NCI-H526 (cell line): ENCODE measurements around the gene TP53I13.
"Not testable (repeated sequence)": the region's sequence is repeated elsewhere in the genome, so short reads cannot be mapped to it uniquely, and the experiment has no call there.

ENCODE experiments used
- DNase-seq, 2 experiments: peaks; one replicate each; lab custom pipeline; 2025; lab: John Stamatoyannopoulos, UW

The TP53I13 gene, protein sequence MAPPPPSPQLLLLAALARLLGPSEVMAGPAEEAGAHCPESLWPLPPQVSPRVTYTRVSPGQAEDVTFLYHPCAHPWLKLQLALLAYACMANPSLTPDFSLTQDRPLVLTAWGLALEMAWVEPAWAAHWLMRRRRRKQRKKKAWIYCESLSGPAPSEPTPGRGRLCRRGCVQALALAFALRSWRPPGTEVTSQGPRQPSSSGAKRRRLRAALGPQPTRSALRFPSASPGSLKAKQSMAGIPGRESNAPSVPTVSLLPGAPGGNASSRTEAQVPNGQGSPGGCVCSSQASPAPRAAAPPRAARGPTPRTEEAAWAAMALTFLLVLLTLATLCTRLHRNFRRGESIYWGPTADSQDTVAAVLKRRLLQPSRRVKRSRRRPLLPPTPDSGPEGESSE

DNA sequence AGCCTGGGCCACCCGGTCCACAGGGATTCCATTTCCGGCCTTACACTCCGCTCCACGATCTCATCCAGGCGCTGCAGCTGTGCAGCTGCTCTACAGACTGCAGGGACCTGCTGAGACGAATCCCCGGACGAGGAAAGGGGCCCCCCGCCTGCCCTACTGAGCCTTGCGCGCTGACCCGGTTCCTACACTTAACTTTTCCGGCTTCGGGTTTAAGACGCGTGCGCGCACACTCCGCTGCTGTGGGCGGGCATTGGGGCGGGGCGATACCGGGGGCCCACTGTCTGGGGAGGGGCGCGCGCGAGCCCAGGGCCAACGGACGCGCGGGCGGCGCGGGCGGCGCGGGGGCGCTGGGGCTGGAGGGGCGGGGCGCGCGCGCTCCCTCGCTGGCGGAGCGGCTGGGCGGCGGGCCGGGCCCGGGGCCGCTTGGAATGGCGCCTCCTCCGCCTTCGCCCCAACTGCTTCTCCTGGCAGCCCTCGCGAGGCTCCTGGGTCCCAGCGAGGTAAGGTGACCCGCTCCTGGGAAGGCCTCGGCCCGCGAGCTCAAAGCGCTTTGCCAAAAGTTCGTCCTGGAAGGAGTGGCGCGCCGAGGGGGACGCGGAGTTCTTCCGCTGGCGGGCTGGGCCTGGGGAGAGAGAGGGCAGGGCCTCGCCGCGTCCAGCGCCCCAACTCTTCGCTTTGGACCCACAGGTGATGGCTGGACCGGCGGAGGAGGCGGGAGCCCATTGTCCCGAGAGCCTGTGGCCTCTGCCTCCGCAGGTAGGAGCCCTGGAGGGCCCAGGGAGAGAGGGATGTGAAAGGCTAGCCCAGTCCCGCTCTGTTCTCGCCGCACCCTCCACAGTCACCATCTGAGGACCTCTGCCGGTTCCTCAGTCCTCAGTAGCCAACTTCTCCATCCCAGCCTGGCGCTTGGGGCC, at the start of gene TP53I13:
TSS of gene TP53I13 (plus strand) at position 371 of the 914 bp plus-strand sequence. CDS start at position 429, 58 bp downstream.
- DNase-seq: peak; percentile 89 to 99

DNA sequence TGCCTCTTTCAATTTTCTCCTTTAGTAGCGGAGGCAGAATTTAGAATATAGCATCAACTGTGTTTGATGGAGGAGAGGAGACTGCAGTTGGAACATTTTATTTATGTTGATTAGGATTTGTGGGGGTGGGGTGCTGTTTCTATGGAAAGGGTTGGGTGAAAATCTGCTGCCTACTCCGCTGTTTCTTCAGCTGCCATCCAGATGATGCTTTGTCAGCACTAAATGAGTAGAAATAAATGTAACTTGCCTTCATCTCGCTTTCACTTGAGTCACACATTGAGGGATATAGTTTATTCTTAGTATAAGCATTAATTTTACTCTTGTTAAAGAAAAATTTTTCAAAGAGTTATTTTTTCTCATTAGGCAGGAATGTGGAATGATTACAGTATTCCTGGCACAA, 43.8 kb upstream of the TP53I13 start:
- no peak for DNase-seq

DNA sequence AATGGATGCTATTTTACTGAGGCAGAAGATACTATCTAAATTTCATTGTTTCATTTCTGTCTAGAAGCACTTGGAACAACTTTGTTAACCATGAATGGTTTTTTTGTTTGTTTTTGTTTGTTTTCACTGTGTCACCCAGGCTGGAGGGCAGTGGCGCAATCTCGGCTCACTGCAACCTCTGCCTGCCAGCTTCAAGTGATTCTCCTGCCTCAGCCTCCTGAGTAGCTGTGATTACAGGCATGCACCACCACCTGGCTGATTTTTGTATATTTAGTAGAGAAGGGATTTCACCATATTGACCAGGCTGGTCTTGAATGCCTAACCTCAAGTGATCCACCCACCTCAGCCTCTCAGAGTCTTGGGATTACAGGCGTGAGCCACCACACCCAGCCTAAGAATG, 42.2 kb upstream of the TP53I13 start:
- DNase-seq: no peak

DNA sequence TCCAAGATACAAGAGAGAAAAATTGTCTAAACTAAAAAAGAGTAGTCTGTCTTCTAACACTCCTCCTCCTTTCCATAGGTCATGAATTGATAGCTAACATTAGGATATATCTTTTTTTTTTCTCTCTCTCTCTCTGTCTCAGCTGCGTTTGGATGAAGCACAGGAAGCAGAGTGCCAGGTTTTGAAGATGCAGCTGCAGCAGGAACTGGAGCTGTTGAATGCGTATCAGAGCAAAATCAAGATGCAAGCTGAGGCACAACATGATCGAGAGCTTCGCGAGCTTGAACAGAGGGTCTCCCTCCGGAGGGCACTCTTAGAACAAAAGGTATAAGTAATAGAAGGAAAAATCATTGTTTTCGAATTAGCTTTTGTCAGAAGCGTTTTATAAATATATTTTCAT, 34.5 kb upstream of the TP53I13 start:
- DNase-seq: no peak

DNA sequence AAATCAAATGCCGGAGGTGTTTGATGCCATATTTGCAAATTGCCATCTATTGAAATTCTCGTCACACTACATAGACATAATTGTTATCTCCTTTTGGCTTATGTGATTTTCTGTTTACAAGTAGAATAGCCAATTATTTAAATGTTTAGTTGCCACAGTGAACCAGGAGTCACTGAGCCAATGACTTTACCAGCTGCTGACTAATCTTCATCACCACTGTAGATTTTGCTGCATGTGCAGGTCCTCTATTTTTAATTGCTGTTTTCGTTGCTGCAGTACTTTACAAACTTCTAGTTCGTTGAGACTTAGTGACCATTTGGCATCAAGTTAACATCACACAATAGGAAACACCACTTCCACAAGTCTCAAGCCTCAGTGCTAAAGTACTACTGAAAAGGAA, 24.4 kb upstream of the TP53I13 start:
- DNase-seq: no peak

DNA sequence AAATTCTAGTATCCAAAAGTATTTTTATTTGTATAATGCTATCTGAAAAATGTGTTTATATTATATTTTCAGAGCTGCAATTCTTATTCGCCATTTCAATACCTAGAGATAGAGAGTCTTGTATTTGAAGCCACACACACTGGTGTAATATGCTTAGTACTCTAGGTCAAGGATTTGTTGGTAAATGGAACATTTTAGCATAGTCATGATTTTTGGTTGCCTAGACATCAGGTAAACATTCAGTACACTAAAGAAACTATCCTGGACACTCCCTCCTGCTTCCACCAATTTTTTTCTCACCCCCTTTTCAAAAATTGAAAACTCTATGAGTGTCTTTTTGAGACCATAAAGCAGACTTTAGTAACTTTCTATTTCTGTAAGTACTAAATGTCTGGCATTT, 22.4 kb upstream of the TP53I13 start:
- no peak for DNase-seq

DNA sequence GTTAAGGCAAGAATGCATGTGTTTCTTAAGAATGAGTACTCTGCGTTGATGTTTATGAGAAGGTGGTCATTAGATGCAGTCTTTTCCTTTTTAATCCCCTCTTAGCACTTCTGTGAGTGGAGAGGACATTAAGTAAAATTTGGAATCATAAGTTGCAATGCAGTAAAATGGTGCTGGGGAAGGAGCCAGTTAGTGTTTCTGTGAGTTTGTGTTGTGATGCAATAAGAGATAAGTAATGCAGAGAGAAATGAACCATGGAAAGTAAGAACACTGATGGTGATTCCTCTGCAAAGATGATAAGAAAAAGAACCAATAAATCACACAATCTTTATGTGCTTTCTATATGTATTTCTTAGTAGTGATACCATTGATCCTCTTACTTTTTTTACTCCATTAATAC, 21.7 kb upstream of the TP53I13 start:
- no peak for DNase-seq

DNA sequence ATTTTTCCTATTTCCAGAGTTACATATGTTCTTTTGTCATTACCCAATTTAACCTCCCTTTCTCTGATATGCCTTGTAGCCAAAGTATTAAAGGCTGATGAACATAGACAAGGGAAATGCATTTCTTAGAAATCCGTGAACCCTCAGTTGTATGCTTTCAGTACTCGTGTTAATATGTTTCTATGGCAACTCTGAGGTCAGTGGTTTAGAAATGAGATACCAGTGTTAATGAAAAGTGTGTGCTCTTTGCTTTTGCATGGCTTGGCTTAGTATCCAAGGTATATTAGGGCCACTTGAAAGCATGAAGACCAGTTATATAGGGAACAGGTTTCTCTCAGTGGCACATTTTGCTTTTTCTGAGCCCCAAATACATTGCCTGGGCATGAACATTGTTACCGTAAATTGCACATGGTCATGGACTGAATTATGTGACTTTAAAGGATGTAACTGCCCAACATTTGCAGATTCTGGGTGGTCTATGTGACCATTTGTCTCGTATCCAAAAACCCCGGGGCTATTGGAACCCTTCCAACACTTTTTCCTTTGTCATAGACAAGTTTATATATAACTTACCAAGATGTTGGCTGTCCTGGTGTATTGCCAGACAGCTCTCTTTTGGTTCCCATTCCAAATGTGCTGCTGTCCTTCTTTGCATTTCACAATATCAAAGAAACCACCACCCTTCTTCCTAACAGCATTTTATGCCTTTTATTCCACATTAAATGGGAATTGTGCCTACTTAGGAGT, 19.2 kb upstream of the TP53I13 start:
- no peak for DNase-seq

DNA sequence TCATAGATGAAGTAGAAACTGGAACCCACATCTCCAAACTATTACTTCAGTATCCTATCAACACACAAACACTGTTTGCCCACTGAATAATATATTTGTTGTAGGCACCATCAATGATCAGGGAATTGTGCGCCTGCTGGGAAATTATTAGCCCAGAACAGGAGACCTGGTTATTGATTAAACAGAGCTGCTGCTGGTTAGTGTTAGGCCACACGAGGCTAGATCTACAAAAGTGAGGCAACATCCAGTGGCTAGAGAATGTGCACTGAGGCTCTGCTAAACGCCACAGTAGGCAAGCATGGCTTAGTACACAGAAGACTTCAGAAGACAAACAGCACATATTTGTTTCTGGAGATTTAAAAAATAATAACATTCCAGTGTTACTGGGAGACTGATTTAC, 12.7 kb upstream of the TP53I13 start:
- peak in 1 of 2 experiments; percentile 25 for DNase-seq

DNA sequence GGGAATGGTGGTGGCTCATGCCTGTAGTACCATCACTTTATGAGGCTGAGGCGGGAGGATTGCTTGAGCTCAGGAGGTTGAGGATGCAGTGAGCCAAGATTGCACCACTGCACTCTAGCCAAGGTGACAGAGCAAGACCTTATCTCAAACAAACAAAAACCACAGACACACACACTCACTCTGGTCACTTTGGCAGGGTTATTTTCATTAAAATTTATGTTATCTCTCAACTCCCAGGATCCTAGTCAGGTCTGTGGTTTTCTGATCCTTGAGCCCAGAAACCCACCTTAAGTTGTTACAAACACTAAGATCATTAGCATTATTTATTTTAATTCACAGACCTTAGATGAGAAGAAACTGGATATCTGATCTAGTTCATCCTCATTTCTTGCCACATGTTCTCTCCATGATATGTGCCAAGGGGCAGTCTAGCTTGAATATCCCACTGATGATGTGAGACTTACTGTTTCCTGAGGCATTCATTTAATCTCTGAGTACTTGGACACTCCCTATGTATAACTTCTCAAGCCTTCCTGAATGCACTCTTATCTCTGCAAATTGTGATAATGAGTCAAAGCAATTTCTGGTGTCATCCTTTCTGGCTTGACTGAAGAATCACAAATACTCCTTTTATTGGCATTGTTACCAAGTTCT, 11.3 kb upstream of the TP53I13 start:
- no peak for DNase-seq

DNA sequence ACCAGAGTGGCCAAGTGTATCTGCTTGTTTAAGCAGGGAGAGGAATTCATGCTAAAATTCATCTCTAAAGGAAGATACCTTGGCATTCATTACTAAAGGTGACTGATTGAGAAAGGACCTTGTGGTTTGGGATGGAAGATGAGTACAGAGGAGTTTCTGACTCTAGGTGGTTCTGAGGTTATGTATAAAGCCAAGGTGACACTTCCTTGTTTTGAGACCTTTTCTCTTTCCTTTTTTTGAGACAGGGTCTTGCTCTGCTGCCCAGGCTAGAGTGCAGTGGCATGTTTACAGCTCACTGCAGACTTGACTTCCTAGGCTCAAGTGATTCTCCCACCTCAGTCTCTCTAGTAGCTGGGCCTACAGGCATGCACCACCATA, 10.8 kb upstream of the TP53I13 start:
- DNase-seq: no peak

DNA sequence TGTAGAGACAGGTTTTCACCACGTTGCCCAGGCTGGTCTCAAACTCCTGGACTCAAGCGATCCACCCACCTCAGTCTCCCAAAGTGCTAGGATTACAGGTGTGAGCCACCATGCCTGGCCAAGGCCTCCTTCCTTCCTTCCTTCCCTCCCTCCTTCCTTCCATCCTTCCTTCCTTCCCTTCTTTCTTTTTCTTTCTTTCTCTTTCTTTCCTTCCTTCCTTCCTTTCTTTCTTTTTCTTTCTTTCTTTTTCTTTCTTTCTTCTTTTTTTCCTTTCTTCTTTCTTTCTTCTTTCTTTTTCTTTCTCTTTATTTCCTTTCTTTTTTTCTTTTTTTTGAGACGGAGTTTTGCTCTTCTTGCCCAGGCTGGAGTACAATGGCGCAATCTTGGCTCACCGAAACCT, 10.4 kb upstream of the TP53I13 start:
- DNase-seq: not testable (repeated sequence)

DNA sequence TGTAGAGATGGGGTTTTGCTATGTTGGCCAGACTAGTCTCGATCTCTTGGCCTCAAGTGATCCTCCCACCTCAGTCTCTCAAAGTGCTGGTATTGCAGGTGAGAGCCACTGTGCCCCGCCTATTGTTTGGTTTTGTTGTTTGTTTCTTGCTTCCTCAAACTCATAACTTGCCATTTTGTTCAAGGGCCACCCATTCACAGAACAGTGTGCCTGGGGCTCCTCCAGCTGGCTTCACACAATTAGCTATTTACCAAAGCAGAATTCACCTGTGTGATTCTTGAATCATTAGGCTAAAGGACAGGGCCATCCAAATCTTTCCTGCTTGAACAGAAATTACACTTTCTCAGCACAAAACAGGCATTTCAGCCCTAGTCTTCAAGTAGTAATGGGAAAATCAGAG, 8.9 kb upstream of the TP53I13 start:
- DNase-seq: no peak

DNA sequence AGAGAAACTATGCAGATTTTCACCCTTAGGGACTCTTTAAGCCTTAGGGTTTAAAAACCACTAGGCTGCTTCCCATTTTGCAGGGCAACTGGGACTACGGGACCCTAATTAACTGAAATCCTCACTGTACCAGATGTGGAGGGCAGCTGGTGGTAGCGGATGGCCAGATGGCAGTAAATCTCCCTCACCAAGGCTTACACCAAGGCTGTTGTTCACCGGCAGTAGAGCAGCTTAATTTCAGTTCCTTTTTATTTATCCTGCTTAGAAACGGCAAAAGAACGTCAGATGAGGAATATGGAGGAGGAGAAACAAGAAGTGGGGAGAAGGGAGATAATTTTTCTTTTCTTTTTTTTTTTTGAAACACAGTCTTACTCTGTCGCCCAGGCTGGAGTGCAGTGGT, 8.2 kb upstream of the TP53I13 start:
- no peak for DNase-seq

DNA sequence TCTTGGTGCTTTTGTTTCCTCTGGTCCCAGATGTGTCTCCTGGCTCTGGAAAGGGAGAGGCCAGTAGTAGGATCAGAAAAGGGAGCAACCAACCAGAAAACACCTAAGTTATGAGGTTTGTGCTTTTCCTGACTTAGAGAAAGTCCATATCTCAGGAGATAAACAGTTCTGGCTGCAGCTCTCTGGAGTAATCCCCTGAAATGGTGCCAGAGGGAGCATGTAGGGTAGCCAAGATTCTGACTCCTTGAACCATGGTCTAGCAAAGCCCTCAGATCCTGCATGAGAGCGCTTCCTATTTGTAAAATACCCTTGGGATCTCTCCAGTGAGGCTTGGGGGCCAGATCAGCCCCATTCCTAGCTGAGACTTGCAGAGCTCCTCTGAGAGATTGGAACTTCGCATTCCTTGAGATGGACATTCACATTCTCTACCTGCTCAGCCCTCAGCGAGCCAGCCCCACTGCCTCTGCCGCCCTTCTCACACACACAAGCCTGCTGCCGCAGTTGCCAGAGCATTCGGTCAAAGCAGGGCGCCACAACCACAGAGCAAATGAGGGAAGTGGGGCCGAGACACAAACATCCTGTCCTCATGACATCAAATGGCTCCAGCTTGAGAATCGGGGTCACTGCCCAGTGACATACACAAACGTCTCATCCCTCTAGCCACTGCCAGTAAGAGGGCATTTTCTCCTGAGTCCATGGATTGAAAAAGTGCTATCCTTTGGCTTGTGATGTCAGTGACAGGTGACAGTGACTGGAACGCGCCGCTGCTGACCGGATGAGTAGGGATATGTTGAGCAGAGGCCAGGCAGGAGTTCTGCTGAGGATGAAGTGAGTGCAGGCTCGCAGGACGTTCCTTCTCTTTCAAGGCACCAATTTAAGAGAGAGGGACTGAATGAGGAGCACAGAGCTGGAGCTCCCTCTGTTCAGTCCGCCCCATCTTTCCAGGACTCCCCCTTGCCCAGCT, 6.7 kb upstream of the TP53I13 start:
- no peak for DNase-seq

DNA sequence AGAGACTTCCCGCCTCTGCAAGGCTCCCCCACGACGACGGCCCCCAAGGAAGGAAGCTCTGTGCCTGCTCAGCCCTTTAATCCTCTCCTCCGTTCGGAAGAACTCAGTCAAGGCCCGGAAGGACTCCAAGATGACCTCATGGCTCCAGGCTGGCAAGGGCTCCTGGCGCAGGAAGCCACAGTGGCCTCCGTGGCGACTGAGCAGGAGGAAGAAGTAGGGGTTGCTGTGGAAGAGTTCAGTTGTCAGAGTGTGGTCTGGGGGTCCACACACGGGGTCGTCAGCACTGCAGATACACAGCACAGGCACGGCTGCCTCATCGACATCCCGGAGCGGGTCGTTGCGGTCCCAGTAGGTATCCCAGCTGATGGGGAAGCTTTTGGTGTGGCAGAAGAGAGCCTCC, 5.9 kb upstream of the TP53I13 start:
- DNase-seq: no peak

DNA sequence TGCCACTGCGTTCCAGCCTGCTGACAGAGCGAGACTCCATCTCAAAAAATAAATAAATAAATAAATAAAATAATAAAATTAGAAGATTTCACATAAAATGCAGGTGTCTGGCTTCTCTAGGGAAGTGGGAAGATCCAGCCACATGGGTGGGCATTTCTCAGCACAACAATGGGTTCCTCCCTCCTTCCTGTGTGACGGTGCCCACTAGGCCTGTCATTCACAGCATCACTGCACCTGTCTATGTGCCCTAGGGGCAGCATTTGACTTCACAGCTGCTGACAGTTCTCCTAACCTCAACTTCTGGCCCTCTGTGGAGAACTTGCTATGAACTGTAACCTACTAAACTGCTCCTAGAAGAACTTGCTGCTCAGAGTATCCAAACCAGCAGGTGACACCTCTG, 4.7 kb upstream of the TP53I13 start:
- no peak for DNase-seq

DNA sequence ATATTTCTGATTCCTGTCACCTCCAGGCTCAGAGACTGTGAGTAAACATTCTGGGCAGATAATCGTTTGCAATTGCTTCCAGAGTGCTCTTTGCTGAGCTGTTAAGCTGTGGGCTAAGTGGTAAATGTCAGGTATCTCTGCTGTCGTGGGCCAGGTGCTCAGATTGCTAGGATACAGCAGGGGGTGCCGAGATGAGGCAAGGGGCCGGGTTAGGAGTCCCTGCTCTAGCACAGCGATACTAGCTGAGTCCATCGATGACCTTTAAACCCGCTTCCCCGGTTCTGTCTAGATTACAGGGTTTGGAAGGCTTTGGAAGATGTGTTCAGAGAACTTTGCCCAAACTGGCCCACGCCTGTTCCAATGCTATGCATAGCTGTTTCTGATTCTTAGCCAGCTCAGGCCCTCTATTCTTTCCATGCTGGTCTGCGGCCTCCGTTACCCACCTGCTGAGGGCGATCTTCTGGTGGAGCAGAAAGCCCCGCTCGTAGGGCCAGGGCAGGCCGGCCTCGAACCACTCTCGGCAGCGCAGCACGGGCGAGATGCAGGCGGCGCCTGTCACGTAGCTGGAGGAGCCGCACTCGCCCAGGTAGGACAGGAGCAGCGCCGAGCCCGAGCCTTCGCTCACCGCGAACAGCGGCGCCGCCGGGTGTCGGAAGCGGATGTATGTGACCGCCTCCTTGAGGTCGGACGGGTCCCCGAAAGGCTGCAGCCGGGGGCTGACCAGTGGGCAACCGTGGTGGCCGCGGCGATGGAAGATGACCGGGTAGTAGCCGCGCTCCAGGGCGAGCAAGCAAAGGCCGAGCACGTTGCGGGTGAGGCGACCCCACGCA, 2.6 kb upstream of the TP53I13 start:
- DNase-seq: peak; percentile 39 to 86

DNA sequence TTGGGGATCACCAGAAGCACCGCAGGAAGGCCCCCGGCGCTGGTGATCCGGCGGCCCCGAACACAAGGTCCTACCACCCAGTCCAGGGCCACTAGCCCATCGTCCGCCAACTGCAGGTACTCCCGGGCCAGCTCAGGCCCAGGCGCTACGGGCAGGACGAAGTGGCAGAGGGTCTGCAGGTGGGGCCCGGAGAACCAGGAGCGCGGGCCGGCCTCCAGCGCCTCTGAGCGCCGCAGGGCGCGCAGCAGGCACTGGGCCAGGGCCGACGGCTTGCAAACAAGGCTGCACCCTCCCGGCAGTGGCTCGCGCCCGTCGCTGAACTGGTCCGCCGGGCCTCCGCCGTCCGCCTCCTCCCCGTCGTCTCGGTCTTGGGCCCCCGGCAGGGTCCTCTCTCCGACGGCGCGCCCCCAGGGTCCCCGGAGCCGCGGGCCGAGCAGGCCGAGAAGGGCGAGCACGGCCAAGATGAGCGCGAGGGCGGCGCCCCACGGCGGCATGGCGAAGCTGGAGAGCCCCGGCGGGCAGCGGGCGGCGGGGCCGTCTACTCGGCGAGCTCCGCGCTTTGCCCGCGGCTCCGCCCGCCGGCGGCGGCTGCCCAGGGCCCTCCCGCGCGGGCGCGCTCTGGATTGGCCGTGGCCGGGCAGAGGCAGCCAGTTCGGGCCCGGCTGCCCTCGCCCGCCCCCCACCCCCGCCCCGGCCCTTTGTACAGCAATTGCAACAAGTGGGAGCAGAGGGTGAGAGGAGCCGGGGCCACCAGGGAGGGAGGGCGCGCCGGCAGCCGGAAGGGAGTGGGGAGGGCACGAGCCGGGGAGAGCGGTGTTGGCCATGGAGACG, 1.8 kb upstream of the TP53I13 start, which contains the start of gene ABHD15:
TSS of gene ABHD15 (minus strand) at position 565 of the 831 bp plus-strand sequence. CDS start at position 494, 71 bp downstream.
- DNase-seq: peak; percentile 39 to 91
